PC-9 (cell line): ENCODE data around the gene SHISA6. TPM values are rescaled to one million over a fixed set of nuclear protein-coding genes. Genes with fewer than 3 reads are reported as not detected.

Experiments used
- BruUV-seq: library from RNA; stranded (reverse); fragments of 400-500 nt; replicated peaks from 2 replicates; lab custom pipeline; 2021; lab: Mats Ljungman, UMichigan
- CTCF ChIA-PET: fragments of 300-600 bp; sonication (Branson Sonifier 250); formaldehyde crosslinking; loops from one replicate; lab custom pipeline; 2022; ENCODE audit warnings: antibody characterized with exemption; lab: Charles Lee
- POLR2A ChIA-PET: fragments of 300-600 bp; sonication (Branson Sonifier 250); formaldehyde crosslinking; loops from one replicate; lab custom pipeline; 2022; ENCODE audit warnings: antibody characterized with exemption; ENCODE audit not compliant: unreplicated experiment; lab: Charles Lee
- DNase-seq, 2 experiments: peaks; one replicate each; pipeline versions ENCODE4 v3.0.0 to v3.0.0-alpha.2; 2015 to 2022; ENCODE audit warnings: mixed read lengths in 1 of 2
- H2AFZ ChIP-seq: fragments of 200-600 bp; sonication (generic); 2 replicates; pipeline ENCODE4 v1.8.1; 2017; ENCODE audit warnings: antibody characterized with exemption
- H3F3A ChIP-seq: fragments of 200-600 bp; sonication (generic); 2 replicates; pipeline ENCODE4 v1.8.1; 2017; ENCODE audit warnings: antibody characterized with exemption, mild to moderate bottlenecking, low read depth; ENCODE audit not compliant: insufficient read depth
- H3K27ac ChIP-seq: fragments of 200-600 bp; sonication (generic); 2 replicates; pipeline ENCODE4 v1.6.1; 2016; ENCODE audit warnings: mixed run types
- H3K27me3 ChIP-seq: fragments of 200-600 bp; sonication (generic); 2 replicates; pipeline ENCODE4 v1.6.1; 2016; ENCODE audit warnings: low read depth, mixed run types; ENCODE audit not compliant: insufficient read depth
- H3K36me3 ChIP-seq: fragments of 200-600 bp; sonication (generic); 2 replicates; pipeline ENCODE4 v1.6.1; 2016; ENCODE audit warnings: low read depth, mixed run types
- H3K4me1 ChIP-seq: fragments of 200-600 bp; sonication (generic); replicated peaks from 2 replicates; pipeline ENCODE4 v1.6.1; 2016; ENCODE audit warnings: mixed run types; ENCODE audit not compliant: insufficient read depth
- H3K4me2 ChIP-seq: fragments of 200-600 bp; sonication (generic); 2 replicates; pipeline ENCODE4 v1.6.1; 2017; ENCODE audit warnings: mixed run types
- H3K4me3 ChIP-seq: fragments of 200-600 bp; sonication (generic); 2 replicates; pipeline ENCODE4 v1.6.1; 2016; ENCODE audit warnings: mixed run types
- H3K79me2 ChIP-seq: fragments of 200-600 bp; sonication (generic); 2 replicates; pipeline ENCODE4 v1.6.1; 2017; ENCODE audit warnings: low read depth, mixed run types
- H3K9me2 ChIP-seq: fragments of 200-600 bp; sonication (generic); 2 replicates; pipeline ENCODE4 v1.8.1; 2017; ENCODE audit warnings: mild to moderate bottlenecking; ENCODE audit not compliant: insufficient read depth
- H3K9me3 ChIP-seq: fragments of 200-600 bp; sonication (generic); 2 replicates; pipeline ENCODE4 v1.8.1; 2016; ENCODE audit warnings: low read depth; ENCODE audit not compliant: insufficient read depth
- H4K20me1 ChIP-seq: fragments of 200-600 bp; sonication (generic); 2 replicates; pipeline ENCODE4 v1.8.1; 2017; ENCODE audit not compliant: insufficient read depth
- CTCF ChIP-seq: fragments of 200-600 bp; sonication (generic); conservative IDR thresholded peaks from 2 replicates; pipeline ENCODE4 v1.6.1; 2017; ENCODE audit warnings: mixed run types, antibody characterized with exemption, mild to moderate bottlenecking, moderate library complexity
- EZH2 ChIP-seq: fragments of 200-600 bp; sonication (generic); IDR thresholded peaks from 2 replicates; pipeline ENCODE4 v1.8.0; 2017; ENCODE audit warnings: antibody characterized with exemption, low read depth
- intact Hi-C: fragments of 100-400 bp; cut with micrococcal nuclease; formaldehyde crosslinking; loops from one replicate; pipeline ENCODE4 v1.10.0; 2022; ENCODE audit not compliant: unreplicated experiment
- total RNA-seq: library from RNA; stranded (reverse); gene quantifications from 2 replicates; pipeline ENCODE4 v1.2.3, GENCODE V29; 2021

SHISA6 gene
- total RNA-seq, 1 experiment from 2014 or later = not detected

- no TSS peak for BruUV-seq
- H3K36me3 ChIP-seq = no peaks in the 10 kb centered on the region
- TF ChIP-seq CTCF = no peak
- intact Hi-C loops = no loop called here
- no peak overlapping the region for H3K27ac ChIP-seq
- H3K4me2 ChIP-seq = no peak overlapping the region
- H3F3A ChIP-seq = no peaks in the 10 kb centered on the region
- H3K9me3 ChIP-seq = no peaks in the 10 kb centered on the region
- no peaks in the 10 kb centered on the region for H3K9me2 ChIP-seq
- H2AFZ ChIP-seq = no peak overlapping the region
- ChIA-PET POLR2A (no interaction called here), CTCF (no interaction called here)
- H4K20me1 ChIP-seq = no peaks in the 10 kb centered on the region
- DNase-seq = no peak
- H3K79me2 ChIP-seq = no peaks in the 10 kb centered on the region
- H3K4me3 ChIP-seq = no peak overlapping the region
- H3K4me1 ChIP-seq = no peaks in the 10 kb centered on the region
- H3K27me3 ChIP-seq = peaks cover 15% of the 10 kb centered on the region; the same call in 1 of the 2 replicates
Measured at GRCh38 chr17:11276486-11276885, 35.5 kb downstream of the SHISA6 start.

- no peaks in the 10 kb centered on the region for H3K4me1 ChIP-seq
- peaks cover 10% of the 10 kb centered on the region; the same call in 1 of the 2 replicates for H3K27me3 ChIP-seq
- H3K9me3 ChIP-seq = no peaks in the 10 kb centered on the region
- no peak overlapping the region for H3K4me3 ChIP-seq
- BruUV-seq = no TSS peak
- no peaks in the 10 kb centered on the region for H3K36me3 ChIP-seq
- H3K4me2 ChIP-seq = no peak overlapping the region
- no peaks in the 10 kb centered on the region for H3K9me2 ChIP-seq
- ChIA-PET POLR2A (no interaction called here), CTCF (no interaction called here)
- no peaks in the 10 kb centered on the region for H3K79me2 ChIP-seq
- H4K20me1 ChIP-seq = no peaks in the 10 kb centered on the region
- no peak overlapping the region for H2AFZ ChIP-seq
- H3F3A ChIP-seq = no peaks in the 10 kb centered on the region
- intact Hi-C loops = no loop called here
- TF ChIP-seq EZH2 (no peak), CTCF (no peak)
- no peak overlapping the region for H3K27ac ChIP-seq
- no peak for DNase-seq
Measured at GRCh38 chr17:11278186-11278991, 37.4 kb downstream of the SHISA6 start.

GRCh38 chr17:11278992-11279270 lies 37.9 kb downstream of the SHISA6 start:
- H3K79me2 ChIP-seq = no peaks in the 10 kb centered on the region
- ChIA-PET CTCF (no interaction called here), POLR2A (no interaction called here)
- DNase-seq = no peak
- no peak overlapping the region for H2AFZ ChIP-seq
- H3F3A ChIP-seq = no peaks in the 10 kb centered on the region
- BruUV-seq = no TSS peak
- H3K27me3 ChIP-seq = 0 out of 2 replicates have a peak, but pooled peaks cover 6% of the 10 kb centered on the region
- no peak overlapping the region for H3K4me2 ChIP-seq
- no peaks in the 10 kb centered on the region for H3K36me3 ChIP-seq
- H3K4me3 ChIP-seq = no peak overlapping the region
- H3K4me1 ChIP-seq = no peaks in the 10 kb centered on the region
- H3K9me2 ChIP-seq = no peaks in the 10 kb centered on the region
- no peak overlapping the region for H3K27ac ChIP-seq
- no peaks in the 10 kb centered on the region for H4K20me1 ChIP-seq
- TF ChIP-seq EZH2 (no peak), CTCF (no peak)
- no peaks in the 10 kb centered on the region for H3K9me3 ChIP-seq
- intact Hi-C loops = no loop called here
